H1 (cell line): ENCODE measurements around the gene CENPM. TPM values are rescaled to one million over a fixed set of nuclear protein-coding genes. Genes with fewer than 3 reads are reported as not detected.

Experiments used
- CTCF ChIA-PET: fragments of 300-600 bp; sonication (Branson Sonifier 250); formaldehyde crosslinking; loops from one replicate; lab custom pipeline; 2021; ENCODE audit not compliant: partially characterized antibody; lab: Charles Lee
- POLR2A ChIA-PET: fragments of 300-600 bp; sonication (Branson Sonifier 250); formaldehyde crosslinking; loops from one replicate; lab custom pipeline; 2021; ENCODE audit warnings: inconsistent platforms; ENCODE audit not compliant: partially characterized antibody; lab: Charles Lee
- DNase-seq, 2 experiments: peaks; one replicate each; pipeline versions ENCODE4 v3.0.0 to v3.0.0-alpha.2; 2010 to 2022; ENCODE audit warnings: low spot score in 2 of 2, low read depth in 1 of 2, mixed read lengths in 1 of 2
- FAIRE-seq: peaks from 2 replicates; lab custom pipeline; 2011; peaks lifted over from hg19 to GRCh38; lab: Jason Lieb, UNC
- H2AFZ ChIP-seq: 2 replicates; pipeline ENCODE4 v1.8.1; 2012; ENCODE audit warnings: low read length, inconsistent platforms
- H2AK5ac ChIP-seq: 2 replicates; pipeline ENCODE4 v1.6.1; 2013; ENCODE audit warnings: low read depth, low read length
- H2BK120ac ChIP-seq: replicated peaks from 2 replicates; pipeline ENCODE3; 2013; ENCODE audit warnings: low read depth, low read length, inconsistent platforms
- H2BK12ac ChIP-seq: 2 replicates; pipeline ENCODE4 v1.6.1; 2013; ENCODE audit warnings: low read depth, low read length
- H2BK15ac ChIP-seq: 2 replicates; pipeline ENCODE4 v1.6.1; 2013; ENCODE audit warnings: low read length
- H2BK20ac ChIP-seq: 2 replicates; pipeline ENCODE4 v1.6.1; 2013; ENCODE audit warnings: low read length
- H2BK5ac ChIP-seq: 2 replicates; pipeline ENCODE4 v1.6.1; 2013; ENCODE audit warnings: low read depth, low read length
- H3K14ac ChIP-seq: 2 replicates; pipeline ENCODE4 v1.6.1; 2013; ENCODE audit warnings: inconsistent platforms; ENCODE audit not compliant: insufficient read length
- H3K18ac ChIP-seq: 2 replicates; pipeline ENCODE4 v1.6.1; 2013; ENCODE audit warnings: low read length; ENCODE audit errors: extremely low read depth
- H3K23ac ChIP-seq: 2 replicates; pipeline ENCODE4 v1.6.1; 2013; ENCODE audit warnings: inconsistent platforms; ENCODE audit not compliant: insufficient read length
- H3K23me2 ChIP-seq: 2 replicates; pipeline ENCODE4 v1.6.1; 2013; ENCODE audit warnings: low read depth, low read length
- H3K27ac ChIP-seq: 2 replicates; pipeline ENCODE4 v1.6.1; 2011; ENCODE audit warnings: low read depth, low read length, inconsistent platforms
- H3K27me3 ChIP-seq, 4 experiments: replicated peaks in 1 of 4; 1 replicate in 1 of 4; 2 replicates in 3 of 4; pipeline versions ENCODE4 v1.6.1 to v1.8.1; 2011 to 2013; ENCODE audit warnings: low read length in 3 of 4, mild to moderate bottlenecking in 3 of 4, inconsistent platforms in 2 of 4, mixed read lengths in 2 of 4, moderate library complexity in 1 of 4; ENCODE audit not compliant: control insufficient read depth in 3 of 4, insufficient read depth in 3 of 4; ENCODE audit errors: extremely low read depth in 1 of 4
- H3K36me3 ChIP-seq, 4 experiments: 2 replicates each; pipeline versions ENCODE4 v1.6.1 to v1.8.1; 2011 to 2013; ENCODE audit warnings: mild to moderate bottlenecking in 4 of 4, low read length in 3 of 4, moderate library complexity in 2 of 4, control low read depth in 1 of 4, inconsistent platforms in 1 of 4; ENCODE audit not compliant: insufficient read depth in 4 of 4, control insufficient read depth in 2 of 4
- H3K4ac ChIP-seq: replicated peaks from 2 replicates; pipeline ENCODE3; 2013; ENCODE audit warnings: low read length, low read depth, mixed read lengths, inconsistent platforms; ENCODE audit not compliant: insufficient read length
- H3K4me1 ChIP-seq, 4 experiments: replicated peaks in 1 of 4; 1 replicate in 1 of 4; 2 replicates in 3 of 4; pipeline versions ENCODE4 v1.6.1 to v1.8.1; 2011 to 2013; ENCODE audit warnings: low read length in 3 of 4, inconsistent platforms in 2 of 4, mixed read lengths in 1 of 4; ENCODE audit not compliant: insufficient read depth in 4 of 4, control insufficient read depth in 3 of 4
- H3K4me2 ChIP-seq, 2 experiments: 2 replicates each; pipeline versions ENCODE4 v1.6.1 to v1.8.1; 2011 to 2013; ENCODE audit warnings: low read depth in 2 of 2, low read length in 2 of 2, control low read depth in 1 of 2, inconsistent platforms in 1 of 2, mild to moderate bottlenecking in 1 of 2; ENCODE audit not compliant: insufficient read depth in 1 of 2
- H3K4me3 ChIP-seq, 4 experiments: fragments of 200-600, 300-600 bp in 1 of 4; sonication (generic), shearing (Covaris generic), sonication (Bioruptor Twin) in 1 of 4; 2 replicates each; pipeline versions ENCODE4 v1.5.1 to v1.8.1; 2011 to 2016; ENCODE audit warnings: low read length in 4 of 4, low read depth in 3 of 4, control low read depth in 2 of 4, inconsistent platforms in 2 of 4, mild to moderate bottlenecking in 2 of 4, mixed read lengths in 1 of 4, moderate library complexity in 1 of 4; ENCODE audit not compliant: insufficient read depth in 2 of 4; ENCODE audit errors: extremely low read depth in 1 of 4
- H3K56ac ChIP-seq: replicated peaks from 2 replicates; pipeline ENCODE3; 2013; ENCODE audit warnings: low read depth, mild to moderate bottlenecking, mixed read lengths, low read length, inconsistent platforms; ENCODE audit not compliant: insufficient read length
- H3K79me1 ChIP-seq: 2 replicates; pipeline ENCODE4 v1.6.1; 2013; ENCODE audit warnings: low read depth, low read length, control low read depth
- H3K79me2 ChIP-seq, 2 experiments: 2 replicates each; pipeline versions ENCODE4 v1.6.1 to v1.8.1; 2012 to 2013; ENCODE audit warnings: low read length in 2 of 2, mild to moderate bottlenecking in 2 of 2, inconsistent platforms in 1 of 2; ENCODE audit not compliant: insufficient read depth in 2 of 2, control insufficient read depth in 1 of 2
- H3K9ac ChIP-seq, 4 experiments: replicated peaks in 1 of 4; 1 replicate in 1 of 4; 2 replicates in 3 of 4; pipeline versions ENCODE4 v1.6.1 to v1.8.1; 2011 to 2013; ENCODE audit warnings: low read depth in 3 of 4, low read length in 3 of 4, control low read depth in 2 of 4, mild to moderate bottlenecking in 2 of 4, moderate library complexity in 2 of 4, inconsistent platforms in 1 of 4; ENCODE audit errors: extremely low read depth in 1 of 4
- H3K9me3 ChIP-seq, 2 experiments: 2 replicates each; pipeline versions ENCODE4 v1.6.1 to v1.8.1; 2012 to 2013; ENCODE audit warnings: mild to moderate bottlenecking in 2 of 2, moderate library complexity in 2 of 2, control low read depth in 1 of 2, inconsistent platforms in 1 of 2, low read depth in 1 of 2, low read length in 1 of 2, mixed read lengths in 1 of 2; ENCODE audit not compliant: insufficient read depth in 2 of 2
- H4K20me1 ChIP-seq, 2 experiments: replicated peaks in 1 of 2; 2 replicates each; pipeline versions ENCODE3 to v1.8.1; 2011 to 2013; ENCODE audit warnings: inconsistent platforms in 2 of 2, low read length in 2 of 2, mild to moderate bottlenecking in 1 of 2; ENCODE audit not compliant: insufficient read depth in 2 of 2, control insufficient read depth in 1 of 2
- H4K5ac ChIP-seq: 2 replicates; pipeline ENCODE4 v1.6.1; 2013; ENCODE audit warnings: low read length, low read depth, mixed read lengths, inconsistent platforms; ENCODE audit not compliant: insufficient read length
- H4K8ac ChIP-seq: 2 replicates; pipeline ENCODE4 v1.8.0; 2013; ENCODE audit warnings: mild to moderate bottlenecking, moderate library complexity, low read length, inconsistent platforms; ENCODE audit not compliant: insufficient read depth; ENCODE audit errors: extremely low read depth
- H4K91ac ChIP-seq: replicated peaks from 2 replicates; pipeline ENCODE3; 2013; ENCODE audit warnings: low read length, mixed read lengths, inconsistent platforms; ENCODE audit not compliant: insufficient read length
- ATF3 ChIP-seq: IDR thresholded peaks from 2 replicates; pipeline ENCODE4 v1.6.1; 2011; ENCODE audit warnings: low read depth, mild to moderate bottlenecking, low read length; ENCODE audit not compliant: insufficient read depth
- GABPA ChIP-seq: IDR thresholded peaks from 2 replicates; pipeline ENCODE4 v1.6.1; 2011; ENCODE audit warnings: mild to moderate bottlenecking, low read length, moderate library complexity, borderline replicate concordance; ENCODE audit not compliant: insufficient read depth
- KDM4A ChIP-seq: IDR thresholded peaks from one replicate; pipeline ENCODE4 v1.7.1; 2012; ENCODE audit warnings: low read depth, mild to moderate bottlenecking, moderate library complexity, low read length, inconsistent platforms; ENCODE audit not compliant: severe bottlenecking
- RAD21 ChIP-seq, 2 experiments: IDR thresholded peaks in 1 of 2; conservative IDR thresholded peaks in 1 of 2; 2 replicates each; pipeline ENCODE4 v1.6.1; 2011; ENCODE audit warnings: low read depth in 2 of 2, low read length in 2 of 2, improper control_type of control experiment in 1 of 2, inconsistent platforms in 1 of 2, mild to moderate bottlenecking in 1 of 2, moderate library complexity in 1 of 2
- SIN3A ChIP-seq, 2 experiments: IDR thresholded peaks in 1 of 2; conservative IDR thresholded peaks in 1 of 2; 2 replicates each; pipeline ENCODE4 v1.6.1; 2011 to 2012; ENCODE audit warnings: low read length in 2 of 2, improper control_type of control experiment in 1 of 2, low read depth in 1 of 2, mild to moderate bottlenecking in 1 of 2
- SP1 ChIP-seq: IDR thresholded peaks from 2 replicates; pipeline ENCODE4 v1.6.1; 2011; ENCODE audit warnings: low read depth, low read length
- SRF ChIP-seq: IDR thresholded peaks from 2 replicates; pipeline ENCODE4 v1.6.1; 2011; ENCODE audit warnings: mild to moderate bottlenecking, low read depth, low read length, moderate library complexity
- WGBS, 2 experiments: shearing (Covaris generic) in 1 of 2; methylation state at CpG; one replicate each; pipeline versions ENCODE4 v1.1.6 to v1.1.7; 2013 to 2015; ENCODE audit warnings: low lambda C conversion rate in 2 of 2, mixed read lengths in 2 of 2, inconsistent platforms in 1 of 2, low coverage in 1 of 2, missing lambda C conversion rate in 1 of 2; ENCODE audit not compliant: insufficient replicate concordance in 2 of 2, insufficient coverage in 1 of 2, insufficient read length in 1 of 2; ENCODE audit errors: extremely low coverage in 1 of 2, missing lambda C conversion rate in 1 of 2; 5-methylcytosine and 5-hydroxymethylcytosine counted together
- polyA plus RNA-seq, 7 experiments: library from polyadenylated mRNA; depleted of rRNA in 3 of 7; stranded (reverse) in 5 of 7; unstranded in 2 of 7; fragments of >200 nt in 5 of 7; fragments of 200-250 nt in 2 of 7; gene quantifications; 1 replicate in 5 of 7; 2 replicates in 1 of 7; 4 replicates in 1 of 7; pipeline versions ENCODE4 v1.2.1 to v1.2.3, GENCODE V29; 2011 to 2013; ENCODE audit warnings: missing spikeins in 2 of 7, mixed read lengths in 2 of 7
- total RNA-seq: library from RNA; stranded (reverse); fragmentation: NEBNext Ultra II Directional; extraction: Animal tissue kit (Norgen Biotek cat#: 25700); gene quantifications from 2 replicates; pipeline ENCODE4 v1.2.1, GENCODE V29; 2021

Gene CENPM
- total and polyA plus RNA-seq, 2 of the 8 experiments (the other 6 are each of a cell fraction or from before 2014, with no cell fraction given), result 32.0 to 80.4 TPM

- 89% methylated on average over 6 of the region's 10 CpGs; no CpG with 5 or more reads in 1 of the 2 experiments for WGBS, 2 experiments
Observed at GRCh38 chr22:41974691-41975290, 27.8 kb upstream of the CENPM start.

More at GRCh38 chr22:41974691-41975290, 27.8 kb upstream of the CENPM start:
- Histone ChIP-seq H3K79me2 (peaks cover 0 to 5% of the 10 kb centered on the region in 2 experiments; a peak in 1 of 4 replicates), H3K9me3 (no peaks in the 10 kb centered on the region), H3K79me1 (peaks cover 2% of the 10 kb centered on the region; the same call in 1 of the 2 replicates), H3K23me2 (peaks cover 13% of the 10 kb centered on the region), H3K4me1 (peaks cover 0 to 20% (median 12%) of the 10 kb centered on the region in 4 experiments; a peak in 6 of 7 replicates), H3K56ac (no peak overlapping the region), H3K36me3 (no peaks in the 10 kb centered on the region), H4K91ac (no peak overlapping the region), H3K23ac (no peak overlapping the region)
- POLR2A ChIA-PET, result no interaction called here
- no peak for DNase-seq
- TF ChIP-seq SIN3A (conservative IDR thresholded peaks at IDR 0.05 in 1 of 2, IDR thresholded peaks at IDR 0.05 in 1 of 2; ENCODE audit: low read depth in 1 of 2, low read length in 2 of 2) (no peak), KDM4A (no peak), GABPA (no peak), ATF3 (no peak), SP1 (no peak), RAD21 (IDR thresholded peaks at IDR 0.05 in 1 of 2, conservative IDR thresholded peaks at IDR 0.05 in 1 of 2; ENCODE audit: low read depth in 2 of 2, low read length in 2 of 2) (no peak), SRF (no peak)
- TF ChIP-seq, all 59 proteins: peak for 0
- no peak overlapping the region for H3K27ac ChIP-seq
- H3K4me3 ChIP-seq, result no peak overlapping the region
- H2BK15ac ChIP-seq, result no peak overlapping the region
- H3K14ac ChIP-seq, result no peak overlapping the region
- no peak overlapping the region for H4K8ac ChIP-seq
- FAIRE-seq, result no peak
- H3K4me2 ChIP-seq, result no peak overlapping the region
- H2AFZ ChIP-seq, result no peak overlapping the region
- CTCF ChIA-PET, result interaction anchor here (0.6 to 2.3 kb wide), 6 partner anchors 9 to 293 kb away, joined by 3 to 14 read pairs (median 4); no protein-coding TSS in a partner anchor
- peaks cover 0 to 5% of the 10 kb centered on the region in 2 experiments for H4K20me1 ChIP-seq
- no peak overlapping the region for H3K9ac ChIP-seq
- no peak overlapping the region for H2BK20ac ChIP-seq
- no peak overlapping the region for H3K4ac ChIP-seq
- no peak overlapping the region for H2BK120ac ChIP-seq
- no peak overlapping the region for H4K5ac ChIP-seq
- no peak overlapping the region for H3K18ac ChIP-seq
- no peak overlapping the region for H2AK5ac ChIP-seq
- H3K27me3 ChIP-seq, result peaks cover 10 to 29% (median 26%) of the 10 kb centered on the region in 4 experiments
- H2BK5ac ChIP-seq, result no peak overlapping the region
- H2BK12ac ChIP-seq, result no peak overlapping the region
